Suprapubic skin (tissue), 3 donors: Measurements from ENCODE around the gene RSPRY1.

Source experiments
- CTCF ChIP-seq, 2 donors: fragments of 200-600 bp in 1 of 2; fragments of 450-650 bp in 1 of 2; sonication (generic) in 1 of 2; IDR thresholded peaks; one replicate each; pipeline ENCODE4 v1.5.1; 2016 to 2019; ENCODE audit warnings: antibody characterized with exemption in 2 of 2, mild to moderate bottlenecking in 1 of 2, moderate library complexity in 1 of 2
- EP300 ChIP-seq: sonication (generic); formaldehyde crosslinking; IDR thresholded peaks from one replicate; pipeline ENCODE4 v1.6.1; 2017; ENCODE audit warnings: antibody characterized with exemption

DNA sequence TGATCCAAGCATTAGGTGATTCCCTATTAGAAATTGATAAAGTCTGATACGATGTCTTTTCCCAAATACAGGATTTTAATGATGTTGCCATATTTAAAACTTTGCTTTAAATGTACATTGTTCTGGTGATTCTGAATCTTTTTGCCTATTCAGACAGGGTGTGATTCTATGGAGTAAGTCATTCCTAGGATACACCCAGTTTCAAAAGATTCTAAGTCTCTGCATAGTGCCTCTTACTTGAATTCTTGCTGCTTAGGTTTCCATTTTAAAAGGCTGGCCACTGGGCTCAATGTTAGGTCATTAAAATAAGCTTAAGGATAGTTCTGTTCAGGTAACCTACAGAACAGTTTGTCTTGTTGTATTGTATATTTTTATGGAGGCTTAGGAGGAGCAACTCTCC is 36.9 kb downstream of the RSPRY1 start:
- TF ChIP-seq CTCF (IDR thresholded peaks at IDR 0.05) (no peak), EP300 (no peak)
